Trophoblast cell (in vitro differentiated cells and primary cell): ENCODE measurements around the gene PHF14.

Experiments
- DNase-seq, 2 donors: peaks; one replicate each; pipeline ENCODE4 v3.0.0-alpha.2; 2016
- H2AFZ ChIP-seq: 2 replicates; pipeline ENCODE4 v1.6.1; 2013; ENCODE audit warnings: low read length, moderate library complexity, mild to moderate bottlenecking; ENCODE audit not compliant: insufficient read depth, poor library complexity
- H2AK5ac ChIP-seq: 2 replicates; pipeline ENCODE4 v1.6.1; 2013; ENCODE audit warnings: mild to moderate bottlenecking, low read length
- H2BK120ac ChIP-seq: 2 replicates; pipeline ENCODE4 v1.6.1; 2013; ENCODE audit warnings: low read length, mild to moderate bottlenecking, moderate library complexity; ENCODE audit not compliant: insufficient read depth, poor library complexity
- H2BK12ac ChIP-seq: 2 replicates; pipeline ENCODE4 v1.6.1; 2013; ENCODE audit warnings: mild to moderate bottlenecking, low read length, moderate library complexity
- H2BK5ac ChIP-seq: 2 replicates; pipeline ENCODE4 v1.6.1; 2013; ENCODE audit warnings: low read length, low read depth, moderate library complexity, mild to moderate bottlenecking; ENCODE audit not compliant: poor library complexity
- H3K14ac ChIP-seq: 2 replicates; pipeline ENCODE4 v1.6.1; 2013; ENCODE audit warnings: mild to moderate bottlenecking, low read length
- H3K18ac ChIP-seq: 2 replicates; pipeline ENCODE4 v1.6.1; 2013; ENCODE audit warnings: mild to moderate bottlenecking, low read length
- H3K23ac ChIP-seq: 2 replicates; pipeline ENCODE4 v1.6.1; 2013; ENCODE audit warnings: low read length
- H3K27ac ChIP-seq: 2 replicates; pipeline ENCODE4 v1.5.1; 2013; ENCODE audit warnings: low read depth, mild to moderate bottlenecking, inconsistent platforms, low read length, moderate library complexity
- H3K27me3 ChIP-seq: 2 replicates; pipeline ENCODE4 v1.6.1; 2013; ENCODE audit warnings: inconsistent platforms, mild to moderate bottlenecking, low read length, moderate library complexity; ENCODE audit not compliant: insufficient read depth
- H3K36me3 ChIP-seq, 2 experiments: 1 replicate in 1 of 2; 2 replicates in 1 of 2; pipeline ENCODE4 v1.6.1; 2013; ENCODE audit warnings: low read length in 2 of 2, mild to moderate bottlenecking in 2 of 2, moderate library complexity in 1 of 2; ENCODE audit not compliant: insufficient read depth in 2 of 2, control insufficient read depth in 1 of 2
- H3K4ac ChIP-seq: 2 replicates; pipeline ENCODE4 v1.6.1; 2013; ENCODE audit warnings: low read depth, mild to moderate bottlenecking, low read length, moderate library complexity
- H3K4me1 ChIP-seq, 2 experiments: 1 replicate in 1 of 2; 2 replicates in 1 of 2; pipeline ENCODE4 v1.6.1; 2013; ENCODE audit warnings: low read length in 2 of 2, mild to moderate bottlenecking in 2 of 2, moderate library complexity in 1 of 2; ENCODE audit not compliant: insufficient read depth in 2 of 2, control insufficient read depth in 1 of 2
- H3K4me2 ChIP-seq: 2 replicates; pipeline ENCODE4 v1.6.1; 2013; ENCODE audit warnings: inconsistent platforms, mild to moderate bottlenecking, low read length, moderate library complexity
- H3K4me3 ChIP-seq: 2 replicates; pipeline ENCODE4 v1.5.1; 2013; ENCODE audit warnings: mild to moderate bottlenecking, low read depth, low read length, inconsistent platforms
- H3K79me1 ChIP-seq: one replicate; pipeline ENCODE4 v1.6.1; 2013; ENCODE audit warnings: low read length
- H3K79me2 ChIP-seq: 2 replicates; pipeline ENCODE4 v1.6.1; 2013; ENCODE audit warnings: low read length, mild to moderate bottlenecking; ENCODE audit not compliant: control insufficient read depth, insufficient read depth, poor library complexity
- H3K9ac ChIP-seq: 2 replicates; pipeline ENCODE4 v1.6.1; 2013; ENCODE audit warnings: mild to moderate bottlenecking, low read length
- H3K9me3 ChIP-seq: 2 replicates; pipeline ENCODE4 v1.6.1; 2013; ENCODE audit warnings: low read depth, mild to moderate bottlenecking, control low read depth, inconsistent platforms, low read length; ENCODE audit not compliant: insufficient read depth
- H4K12ac ChIP-seq: 2 replicates; pipeline ENCODE4 v1.6.1; 2013; ENCODE audit warnings: low read depth, mild to moderate bottlenecking, low read length, moderate library complexity
- H4K8ac ChIP-seq: 2 replicates; pipeline ENCODE4 v1.6.1; 2013; ENCODE audit warnings: low read depth, mild to moderate bottlenecking, low read length, moderate library complexity
- H4K91ac ChIP-seq: one replicate; pipeline ENCODE4 v1.6.1; 2013; ENCODE audit warnings: low read depth, mild to moderate bottlenecking, low read length, moderate library complexity
- WGBS: extraction: QIAGEN DNeasy Blood & Tissue Kit; methylation state at CpG from one replicate; pipeline ENCODE4 v1.1.7; 2013; ENCODE audit warnings: missing lambda C conversion rate; ENCODE audit not compliant: insufficient read length, insufficient coverage; ENCODE audit errors: extremely low coverage; 5-methylcytosine and 5-hydroxymethylcytosine counted together

Gene PHF14

DNA sequence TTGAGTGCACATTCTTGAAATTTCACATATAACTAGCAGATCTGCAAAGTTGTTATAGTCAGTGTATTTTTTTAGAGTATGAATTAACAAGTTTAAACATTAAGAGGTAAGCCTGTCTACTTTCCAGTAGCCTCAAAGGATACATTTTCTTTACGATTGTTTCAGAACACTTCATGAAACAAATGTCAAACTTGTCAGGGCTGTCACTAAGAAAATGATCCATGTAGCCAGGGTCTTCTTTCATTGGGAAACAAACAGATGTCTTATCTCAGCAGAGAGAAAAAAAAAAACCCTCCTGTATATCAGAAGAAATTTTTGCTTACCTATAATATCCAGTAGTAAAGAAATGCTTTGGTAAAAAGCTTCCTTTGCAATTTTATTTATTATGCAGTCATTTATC lies 192.4 kb downstream of the PHF14 start:
- H3K27ac ChIP-seq: no peak overlapping the region
- no peak overlapping the region for H4K12ac ChIP-seq
- no peak overlapping the region for H2BK120ac ChIP-seq
- no peaks in the 10 kb centered on the region for H3K27me3 ChIP-seq
- H3K14ac ChIP-seq: no peak overlapping the region
- no peak for DNase-seq
- no peak overlapping the region for H2BK5ac ChIP-seq
- H2BK12ac ChIP-seq: no peak overlapping the region
- no peak overlapping the region for H3K9ac ChIP-seq
- H3K79me1 ChIP-seq: no peaks in the 10 kb centered on the region
- no peak overlapping the region for H4K91ac ChIP-seq
- no peak overlapping the region for H3K4me3 ChIP-seq
- H3K9me3 ChIP-seq: no peaks in the 10 kb centered on the region
- no peaks in the 10 kb centered on the region for H3K4me1 ChIP-seq
- no peak overlapping the region for H2AFZ ChIP-seq
- no peak overlapping the region for H3K18ac ChIP-seq
- H4K8ac ChIP-seq: no peak overlapping the region
- no peaks in the 10 kb centered on the region for H3K79me2 ChIP-seq
- H3K23ac ChIP-seq: no peak overlapping the region
- WGBS: no CpG with 5 or more reads among the region's 1 CpG
- no peak overlapping the region for H3K4me2 ChIP-seq
- H3K36me3 ChIP-seq: no peaks in the 10 kb centered on the region
- H3K4ac ChIP-seq: no peak overlapping the region
- no peak overlapping the region for H2AK5ac ChIP-seq

DNA sequence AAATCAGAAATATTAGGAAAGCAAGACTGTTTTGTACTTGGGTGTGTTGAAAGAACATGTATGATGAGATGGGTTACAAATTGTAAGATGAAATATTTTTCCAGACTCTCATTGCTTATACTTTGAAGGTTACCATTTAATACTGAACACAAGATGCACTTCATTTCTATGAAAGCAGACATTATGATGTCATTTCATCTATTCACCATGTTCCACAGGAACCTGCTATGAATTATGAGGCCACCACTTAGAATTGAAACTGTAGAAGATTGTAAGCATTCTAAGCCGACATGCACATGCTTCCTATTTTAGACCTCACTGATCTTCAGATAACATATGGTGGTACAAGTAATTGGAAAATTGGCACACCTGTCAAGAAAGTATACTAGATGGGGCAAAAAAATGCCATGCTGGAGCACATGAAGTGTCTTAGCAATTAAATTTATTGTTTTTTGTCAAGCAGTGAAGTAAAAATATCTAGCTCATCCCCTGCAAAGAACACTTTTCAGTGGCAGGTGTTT lies 195.0 kb downstream of the PHF14 start:
- no peak overlapping the region for H4K91ac ChIP-seq
- H3K4ac ChIP-seq: no peak overlapping the region
- H2AFZ ChIP-seq: no peak overlapping the region
- no peaks in the 10 kb centered on the region for H3K36me3 ChIP-seq
- H3K4me1 ChIP-seq: no peaks in the 10 kb centered on the region
- H4K12ac ChIP-seq: no peak overlapping the region
- H3K27ac ChIP-seq: no peak overlapping the region
- no peak overlapping the region for H3K4me3 ChIP-seq
- no peak for DNase-seq
- H3K9me3 ChIP-seq: no peaks in the 10 kb centered on the region
- WGBS: no CpG with 5 or more reads among the region's 1 CpG
- no peak overlapping the region for H2BK5ac ChIP-seq
- H3K23ac ChIP-seq: no peak overlapping the region
- H3K14ac ChIP-seq: no peak overlapping the region
- no peak overlapping the region for H2BK120ac ChIP-seq
- no peak overlapping the region for H4K8ac ChIP-seq
- no peak overlapping the region for H2AK5ac ChIP-seq
- no peak overlapping the region for H3K9ac ChIP-seq
- H2BK12ac ChIP-seq: no peak overlapping the region
- no peak overlapping the region for H3K4me2 ChIP-seq
- no peaks in the 10 kb centered on the region for H3K79me1 ChIP-seq
- no peak overlapping the region for H3K18ac ChIP-seq
- H3K27me3 ChIP-seq: no peaks in the 10 kb centered on the region
- H3K79me2 ChIP-seq: no peaks in the 10 kb centered on the region

DNA sequence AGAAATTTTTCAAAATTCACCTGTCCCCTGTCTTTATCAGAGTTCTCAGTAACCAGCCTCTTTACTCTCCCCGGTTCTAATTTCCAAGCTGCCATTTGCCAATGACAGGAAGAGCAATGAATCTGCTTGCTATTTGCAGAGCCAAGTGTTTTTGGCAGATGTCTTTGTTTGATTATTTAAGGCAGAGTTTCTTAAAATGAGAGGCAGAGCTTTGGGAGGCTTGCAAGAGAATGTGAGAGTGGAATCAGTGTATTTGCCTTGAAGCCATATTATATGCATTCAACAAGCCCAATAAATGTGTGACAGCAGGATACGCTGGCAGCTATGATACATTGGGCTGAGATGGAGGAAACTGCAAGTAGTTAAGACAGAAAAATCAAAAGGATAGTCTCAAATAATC lies 196.5 kb downstream of the PHF14 start:
- Histone ChIP-seq H3K14ac (no peak overlapping the region), H4K8ac (no peak overlapping the region), H3K27ac (no peak overlapping the region), H3K9ac (no peak overlapping the region), H3K79me1 (no peaks in the 10 kb centered on the region), H2BK12ac (no peak overlapping the region), H2AFZ (no peak overlapping the region), H3K79me2 (no peaks in the 10 kb centered on the region), H3K4me3 (no peak overlapping the region), H3K4ac (no peak overlapping the region), H3K9me3 (no peaks in the 10 kb centered on the region), H3K23ac (no peak overlapping the region), H2BK120ac (no peak overlapping the region), H2BK5ac (no peak overlapping the region), H3K36me3 (no peaks in the 10 kb centered on the region), H2AK5ac (no peak overlapping the region), H3K4me2 (no peak overlapping the region), H4K91ac (no peak overlapping the region), H4K12ac (no peak overlapping the region), H3K4me1 (no peaks in the 10 kb centered on the region), H3K27me3 (no peaks in the 10 kb centered on the region), H3K18ac (no peak overlapping the region)
- DNase-seq: no peak
- WGBS: no CpG with 5 or more reads among the region's 2 CpGs

DNA sequence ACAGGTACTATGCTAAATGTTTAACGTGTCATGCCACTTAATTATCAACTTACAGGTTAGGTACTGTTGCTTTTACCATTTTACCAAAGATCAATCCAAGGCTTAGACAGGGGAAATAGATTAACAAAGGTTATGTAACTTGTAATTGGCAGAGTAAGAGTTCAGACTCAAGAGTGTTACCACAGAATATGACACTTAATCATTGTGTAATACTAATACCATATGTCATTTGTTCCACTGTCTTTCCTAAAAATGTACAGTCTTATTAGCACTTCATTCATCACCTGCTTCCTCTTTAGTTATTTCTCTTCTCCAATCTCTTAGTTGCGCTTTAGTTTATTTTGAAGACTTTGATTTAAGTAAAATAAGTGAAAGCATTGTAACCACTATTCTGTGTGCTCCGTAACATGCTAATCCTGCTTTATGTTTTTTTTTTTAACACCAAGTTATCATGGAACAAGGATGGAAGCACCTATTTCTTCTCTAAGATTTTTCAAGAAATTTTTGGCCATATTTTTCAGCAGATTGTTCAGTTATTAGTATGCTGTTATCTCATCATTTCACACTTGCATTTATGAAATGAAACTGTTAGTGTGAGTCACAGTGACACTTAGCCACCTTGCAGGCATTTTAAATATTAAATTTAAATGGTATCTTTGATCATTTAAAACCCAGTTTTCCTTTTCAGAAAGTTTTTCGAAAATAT lies 197.3 kb downstream of the PHF14 start:
- Histone ChIP-seq H3K79me2 (no peaks in the 10 kb centered on the region), H3K4me1 (no peaks in the 10 kb centered on the region), H2BK12ac (no peak overlapping the region), H3K4me2 (no peak overlapping the region), H2AK5ac (no peak overlapping the region), H3K14ac (no peak overlapping the region), H4K12ac (no peak overlapping the region), H2AFZ (no peak overlapping the region), H3K4me3 (no peak overlapping the region), H3K18ac (no peak overlapping the region), H3K79me1 (no peaks in the 10 kb centered on the region), H3K23ac (no peak overlapping the region), H2BK120ac (no peak overlapping the region), H3K27me3 (no peaks in the 10 kb centered on the region), H2BK5ac (no peak overlapping the region), H3K4ac (no peak overlapping the region), H4K91ac (no peak overlapping the region), H3K9me3 (no peaks in the 10 kb centered on the region), H3K9ac (no peak overlapping the region), H4K8ac (no peak overlapping the region), H3K27ac (no peak overlapping the region), H3K36me3 (no peaks in the 10 kb centered on the region)
- DNase-seq: no peak
- no CpG with 5 or more reads among the region's 4 CpGs for WGBS
